ENCODE results near the gene RABGAP1L.

Gene RABGAP1L

DNA sequence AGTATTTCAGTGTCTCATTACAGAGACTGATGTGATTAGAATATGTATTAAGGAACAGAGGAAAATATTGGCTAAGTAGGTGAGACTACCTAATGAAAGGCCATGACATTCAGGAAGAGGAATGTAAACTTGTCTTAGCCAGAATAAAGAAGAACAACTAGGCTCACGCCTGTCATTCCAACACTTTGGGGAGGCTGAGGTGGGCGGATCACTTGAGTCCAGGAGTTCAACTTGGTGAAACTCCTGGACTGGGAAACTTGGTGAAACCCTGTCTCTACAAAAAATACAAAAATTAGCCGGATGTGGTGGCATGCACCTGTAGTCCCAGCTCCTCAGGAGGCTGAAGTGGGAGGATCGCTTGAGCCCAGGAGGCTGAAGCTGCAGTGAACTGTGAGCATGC, 825.6 kb downstream of the RABGAP1L start:
- DNase-seq = no peak

DNA sequence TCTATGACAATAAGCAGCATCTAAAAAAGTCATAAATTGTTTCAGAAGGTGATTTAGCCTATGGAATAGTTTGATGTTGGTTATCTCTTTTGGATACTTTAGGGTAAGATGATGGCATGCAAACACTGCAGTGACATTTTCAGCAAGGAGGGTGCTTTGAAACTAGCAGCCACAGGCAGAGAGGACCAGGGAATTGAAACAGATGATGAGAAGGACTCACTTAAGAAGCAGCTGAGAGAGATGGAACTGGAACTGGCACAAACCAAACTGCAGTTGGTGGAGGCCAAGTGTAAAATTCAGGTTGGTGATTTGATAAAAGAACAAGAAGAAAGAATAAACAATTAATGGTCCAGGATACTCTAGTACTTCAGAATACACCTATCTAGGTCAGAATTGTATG, 829.2 kb downstream of the RABGAP1L start:
- DNase-seq = no peak

DNA sequence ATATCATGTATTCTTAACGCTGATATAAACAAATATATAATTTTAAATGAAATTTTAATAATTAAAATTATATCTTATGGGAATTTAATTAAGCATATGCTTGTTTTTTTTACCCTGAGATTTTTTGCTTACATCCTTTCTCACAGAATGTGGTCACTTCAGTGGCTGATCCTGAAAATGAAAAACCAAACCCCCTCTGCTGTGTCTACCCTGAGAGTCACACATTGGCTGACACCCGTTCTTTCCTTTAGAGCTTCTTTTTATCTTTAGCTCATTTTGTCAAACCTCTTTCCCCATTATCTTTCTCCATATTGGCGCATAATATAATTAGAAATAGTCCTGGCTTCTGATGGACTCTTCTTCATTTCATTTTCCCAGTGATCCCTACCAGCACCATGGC, 829.7 kb downstream of the RABGAP1L start:
- DNase-seq = no peak

DNA sequence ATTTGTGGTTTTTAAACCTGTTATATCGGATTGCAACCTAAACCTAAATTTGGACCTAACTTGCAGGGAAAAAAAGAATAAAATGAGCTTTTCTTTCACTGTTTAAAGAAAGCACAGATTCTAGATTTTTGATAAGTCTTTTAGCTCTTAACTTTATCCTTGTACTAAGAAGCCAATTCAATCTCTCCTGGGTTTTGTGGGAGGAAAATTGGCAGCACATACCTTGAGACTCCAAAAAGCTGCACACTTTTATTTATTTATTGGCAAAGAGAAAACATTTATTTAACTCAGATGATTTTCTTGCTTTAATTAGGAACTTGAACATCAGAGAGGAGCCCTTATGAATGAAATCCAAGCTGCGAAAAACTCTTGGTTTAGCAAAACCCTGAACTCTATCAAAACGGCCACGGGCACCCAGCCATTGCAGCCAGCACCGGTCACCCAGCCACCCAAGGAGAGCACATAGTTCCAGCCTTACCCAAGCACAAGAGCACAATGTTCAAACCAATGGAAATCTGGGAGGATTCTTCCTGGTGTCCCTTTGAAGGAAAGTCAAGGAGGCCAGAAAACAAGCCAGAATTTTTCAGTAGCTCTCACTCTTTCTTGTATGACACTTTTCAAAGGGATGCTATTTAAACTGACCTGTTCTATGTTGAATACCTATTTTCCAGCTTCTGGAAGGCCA, 830.4 kb downstream of the RABGAP1L start:
- no peak for DNase-seq

DNA sequence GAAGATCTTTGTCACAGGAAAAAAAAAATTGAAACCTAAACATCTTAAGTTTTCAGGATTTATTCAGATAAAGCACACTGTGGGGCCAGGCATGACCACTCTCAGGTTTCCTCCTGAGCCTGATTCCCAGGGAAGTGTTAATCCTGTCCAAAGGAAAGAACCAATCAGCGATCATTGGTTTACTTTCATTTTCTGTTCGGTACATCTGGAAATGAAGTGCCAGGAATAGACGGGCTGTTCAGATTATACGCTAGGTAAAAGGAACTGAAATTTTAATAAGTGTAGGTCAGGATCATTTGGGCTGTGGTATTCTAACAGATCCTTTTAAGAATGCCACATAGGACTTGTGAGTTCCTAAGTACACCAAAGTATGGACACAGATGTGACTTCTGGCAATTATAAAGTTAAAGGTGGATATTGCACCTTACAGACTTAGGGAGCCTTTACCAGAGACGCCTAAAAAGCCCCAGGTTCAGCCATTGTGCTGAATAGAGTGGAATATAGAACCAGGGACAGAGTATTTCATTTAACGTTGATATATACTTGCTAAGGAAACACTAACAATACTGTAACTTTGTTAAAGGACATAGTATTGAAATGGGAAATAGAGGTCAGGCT, 831.2 kb downstream of the RABGAP1L start:
- DNase-seq = no peak

DNA sequence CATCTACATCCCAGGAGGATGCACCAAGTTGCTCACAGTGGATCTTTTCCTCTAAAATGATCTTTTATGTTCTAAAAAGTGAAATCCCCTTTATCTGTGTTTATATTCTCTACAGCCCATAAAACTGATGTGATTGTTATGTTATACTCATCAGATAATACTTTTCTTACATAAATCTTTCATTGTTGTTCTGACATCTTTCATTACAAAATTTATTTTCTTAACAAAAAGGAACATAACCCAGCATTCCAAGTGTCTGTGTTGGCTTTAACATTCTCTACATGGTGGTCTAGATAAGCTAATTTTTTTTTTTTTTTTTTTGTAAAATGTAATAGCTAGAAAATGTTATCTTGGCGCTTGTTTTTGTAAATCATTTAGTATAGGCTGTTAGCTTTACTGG, 832.2 kb downstream of the RABGAP1L start:
- DNase-seq = no peak

DNA sequence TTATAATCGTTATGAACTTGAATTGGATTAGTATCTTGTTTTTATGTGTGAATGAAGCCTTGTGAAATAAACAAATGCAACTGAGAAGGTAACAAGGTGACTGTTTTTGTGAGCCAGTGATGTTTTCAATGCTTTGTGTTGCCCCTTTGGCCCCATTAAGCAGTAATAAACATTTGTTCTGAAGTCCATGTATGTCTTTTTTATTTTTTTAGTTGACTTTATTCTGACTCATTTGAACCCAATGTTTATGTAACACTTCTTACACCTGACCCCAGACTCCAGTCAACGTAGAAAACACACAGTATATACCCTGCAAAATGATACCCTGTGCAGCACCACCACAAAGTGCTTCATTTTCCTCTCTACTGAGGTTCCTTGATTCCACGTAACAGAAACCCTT, 835.8 kb downstream of the RABGAP1L start:
- DNase-seq = no peak

DNA sequence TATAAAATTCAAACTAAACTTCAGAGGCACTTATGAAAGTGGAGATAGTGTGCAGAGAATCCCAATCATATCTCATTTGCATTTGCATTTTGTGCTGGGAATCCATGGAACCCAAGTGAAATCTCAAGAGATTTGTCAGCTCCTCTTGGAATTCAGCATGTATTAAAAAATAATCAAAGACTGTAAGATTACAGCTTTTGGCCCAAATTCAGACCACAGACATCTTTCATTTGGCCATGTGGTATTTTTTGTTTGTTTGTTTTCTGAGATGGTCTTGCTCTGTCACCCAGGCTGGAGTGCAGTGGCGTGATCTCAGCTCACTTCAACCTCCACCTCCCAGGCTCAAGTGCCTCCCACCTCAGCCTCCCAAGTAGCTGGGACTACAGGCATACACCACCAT, 836.6 kb downstream of the RABGAP1L start:
- no peak for DNase-seq

DNA sequence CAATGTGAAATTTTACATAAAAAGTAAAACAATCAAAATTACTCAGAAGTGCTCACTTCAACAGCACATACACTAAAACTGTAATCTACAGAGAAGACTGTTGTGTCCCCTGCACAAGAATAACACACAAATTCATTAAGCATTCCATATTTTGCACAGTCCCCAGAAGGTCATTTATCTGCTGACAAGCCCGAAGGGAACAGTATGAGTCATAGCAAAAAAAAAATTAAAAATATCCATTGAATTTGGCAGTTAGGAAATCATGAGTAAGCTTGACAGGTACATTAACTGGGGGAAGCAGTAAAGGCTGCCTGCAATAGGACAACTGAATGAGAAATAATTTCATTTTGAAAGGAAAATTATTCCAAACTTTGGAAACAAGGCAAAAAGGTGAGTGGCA, 837.2 kb downstream of the RABGAP1L start:
- DNase-seq = no peak

DNA sequence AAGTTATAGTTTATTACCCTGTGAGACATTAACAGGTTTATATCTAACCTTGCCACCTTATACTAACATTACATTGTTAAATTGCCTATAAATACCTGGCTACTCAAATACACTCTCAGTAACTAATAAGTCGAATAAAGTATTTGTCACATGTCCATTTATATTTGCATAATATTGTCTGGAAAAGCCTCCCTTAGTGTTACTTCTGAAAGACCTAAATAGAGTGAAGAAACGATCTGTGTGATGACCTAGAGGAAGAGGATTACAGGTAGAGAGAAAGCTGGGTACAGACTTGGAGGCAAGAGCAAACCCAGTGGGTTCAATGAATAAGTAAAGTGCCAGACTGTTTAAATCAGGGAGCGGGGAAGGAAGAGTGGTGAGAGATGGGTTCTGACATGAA, 837.7 kb downstream of the RABGAP1L start:
- DNase-seq = no peak

DNA sequence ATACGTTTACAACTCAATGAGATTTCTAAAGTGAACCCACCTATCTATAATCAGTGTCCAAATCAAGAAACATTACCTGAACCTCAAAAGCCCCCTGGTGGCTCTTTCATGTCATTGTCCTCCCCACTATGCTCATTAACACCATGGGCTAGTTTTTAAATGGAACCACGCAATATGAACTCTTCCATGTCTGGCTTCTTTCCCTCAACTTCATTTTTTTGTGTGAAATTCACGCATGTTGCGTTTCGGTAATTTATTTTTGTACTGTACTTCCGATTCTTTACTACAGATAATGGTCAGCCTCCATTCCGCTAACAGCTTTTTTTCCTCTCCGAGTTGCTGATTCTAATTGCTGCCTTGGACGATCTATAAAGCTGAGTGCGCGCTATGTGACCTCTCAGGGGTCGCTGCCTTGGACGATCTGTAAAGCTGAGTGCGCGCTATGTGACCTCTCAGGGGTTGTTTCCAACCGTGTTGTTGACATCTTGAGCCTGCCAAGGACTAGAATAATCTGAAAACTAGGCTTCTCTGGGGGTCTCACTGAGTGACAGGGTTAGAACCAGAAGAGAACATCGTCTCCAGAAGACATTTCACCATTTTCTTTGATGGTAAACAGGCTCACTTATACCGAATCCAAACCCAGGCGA, 839.4 kb downstream of the RABGAP1L start:
- no peak for DNase-seq

DNA sequence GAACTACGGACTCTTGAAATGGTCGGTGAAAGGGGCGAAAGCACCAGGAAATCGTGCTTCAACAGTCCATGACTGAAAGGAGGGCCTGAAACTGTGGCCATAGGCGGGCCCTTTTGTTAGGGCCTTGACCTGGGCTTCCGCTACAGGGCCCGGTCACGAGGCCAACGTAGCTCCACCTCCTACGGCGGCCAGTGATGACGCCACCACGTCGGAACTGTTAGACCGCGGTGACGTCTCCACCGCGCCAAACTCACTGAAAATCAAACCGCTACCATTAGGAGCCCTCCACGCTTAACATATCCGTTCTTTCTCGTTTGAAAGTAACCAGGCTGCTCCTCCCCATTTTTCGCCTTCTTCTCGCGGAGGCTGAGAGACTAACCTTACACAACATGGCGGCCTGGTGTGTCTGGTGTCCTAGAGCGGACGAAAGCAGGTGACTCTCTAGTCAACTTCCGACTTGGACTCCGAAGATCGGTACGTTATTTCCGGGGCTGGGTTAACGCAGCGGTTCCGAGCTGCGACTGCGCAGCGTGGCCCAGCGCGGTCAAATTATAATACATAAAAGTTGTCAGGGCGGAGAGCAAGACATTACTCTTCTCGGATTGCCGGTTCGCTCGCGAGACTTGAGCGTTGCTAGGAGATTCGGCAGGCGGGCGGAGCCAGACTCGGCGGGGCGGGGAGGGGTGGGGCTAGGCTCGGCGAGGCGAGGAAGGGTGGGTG, 840.1 kb downstream of the RABGAP1L start:
- peak; percentile 59 for DNase-seq

DNA sequence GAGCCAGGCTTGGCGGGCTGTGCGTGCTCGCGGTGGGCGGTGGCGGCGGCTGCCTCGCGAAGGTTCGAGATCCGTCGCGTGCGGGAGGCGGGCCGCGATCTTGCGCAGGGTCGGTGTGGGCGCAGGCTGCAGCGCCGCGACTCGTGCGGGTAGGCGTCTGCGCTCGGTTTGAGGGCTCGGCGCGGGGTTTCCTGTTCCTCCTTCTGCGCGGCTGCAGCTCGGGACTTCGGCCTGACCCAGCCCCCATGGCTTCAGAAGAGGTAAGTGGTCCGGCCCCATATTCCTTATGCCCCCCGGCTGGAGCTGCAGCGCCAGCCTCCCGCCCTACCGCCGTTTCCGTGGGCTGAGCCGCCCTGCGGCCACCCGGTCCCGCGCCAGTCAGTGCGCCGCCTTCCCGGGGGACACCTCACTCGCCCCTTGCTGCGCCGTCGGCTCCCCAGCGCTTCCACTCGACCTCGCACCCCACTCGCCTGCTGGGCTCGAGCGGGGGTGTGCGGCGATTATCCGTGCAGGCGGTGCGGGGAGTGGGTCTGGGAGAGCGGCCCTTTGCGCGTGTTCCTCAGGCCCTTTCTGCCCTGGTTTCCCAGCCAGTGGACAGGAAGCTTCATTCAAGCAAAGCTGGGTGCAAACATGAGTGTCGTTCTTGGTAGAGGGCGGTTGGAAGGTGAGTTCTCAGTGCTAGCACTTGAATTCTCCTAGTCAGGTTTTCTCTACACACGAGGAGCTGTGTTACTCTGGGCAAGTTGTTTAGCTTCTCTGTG, 840.8 kb downstream of the RABGAP1L start, which contains the start of gene CACYBP:
Gene CACYBP, plus strand, starts transcription at position 12 of the 761 bp plus-strand sequence. Its CDS starts 234 bp downstream, at position 246.
- DNase-seq = no peak

DNA sequence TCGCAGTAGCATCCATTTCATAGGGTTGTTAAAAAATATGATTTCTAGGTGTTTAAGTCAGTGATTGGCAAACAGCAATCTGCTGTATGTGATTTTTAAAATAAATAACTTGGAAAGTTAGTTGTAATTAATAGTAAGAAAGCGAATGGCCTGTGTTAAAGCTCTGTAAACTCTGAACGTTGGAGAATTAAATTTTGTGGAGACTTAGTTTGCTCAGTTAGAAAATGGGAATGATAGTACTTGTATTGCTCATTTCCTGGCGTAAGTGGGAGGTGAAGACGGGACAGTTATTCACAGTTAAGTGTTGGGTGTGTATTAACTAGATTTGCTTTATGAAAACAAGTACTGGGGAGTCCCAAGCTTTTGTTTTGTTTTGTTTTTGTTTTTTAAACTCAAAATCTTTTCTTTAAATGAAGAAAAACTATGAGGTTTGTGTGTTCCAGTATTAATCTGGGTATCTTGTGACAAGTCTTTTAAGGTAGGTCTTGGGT, 841.4 kb downstream of the RABGAP1L start:
- no peak for DNase-seq

DNA sequence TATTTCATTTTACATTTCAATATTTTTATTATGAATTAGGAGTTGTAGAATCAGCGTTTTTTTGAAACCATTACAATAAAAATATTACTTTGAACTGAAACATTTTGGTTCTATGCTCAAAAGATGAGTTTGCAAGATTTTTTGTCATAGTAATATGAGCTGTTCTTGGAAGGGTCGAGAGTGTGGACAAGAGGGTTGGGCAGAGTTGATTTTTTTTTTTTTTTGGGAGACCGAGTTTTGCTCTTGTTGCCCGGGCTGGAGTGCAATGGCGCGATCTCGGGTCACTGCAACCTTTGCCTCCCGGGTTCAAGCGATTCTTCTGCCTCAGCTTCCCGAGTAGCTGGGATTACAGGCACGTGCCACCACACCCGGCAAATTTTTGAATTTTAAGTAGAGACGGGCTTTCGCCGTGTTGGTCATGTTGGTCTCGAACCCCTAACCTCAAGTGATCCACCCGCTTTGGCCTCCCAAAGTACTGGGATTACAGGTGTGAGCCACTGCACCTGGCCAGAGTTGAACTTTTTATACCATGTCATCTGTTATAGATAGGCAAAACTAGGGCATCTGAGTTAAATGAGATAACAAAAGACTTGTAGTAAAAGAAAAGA, 843.7 kb downstream of the RABGAP1L start:
- no peak for DNase-seq

DNA sequence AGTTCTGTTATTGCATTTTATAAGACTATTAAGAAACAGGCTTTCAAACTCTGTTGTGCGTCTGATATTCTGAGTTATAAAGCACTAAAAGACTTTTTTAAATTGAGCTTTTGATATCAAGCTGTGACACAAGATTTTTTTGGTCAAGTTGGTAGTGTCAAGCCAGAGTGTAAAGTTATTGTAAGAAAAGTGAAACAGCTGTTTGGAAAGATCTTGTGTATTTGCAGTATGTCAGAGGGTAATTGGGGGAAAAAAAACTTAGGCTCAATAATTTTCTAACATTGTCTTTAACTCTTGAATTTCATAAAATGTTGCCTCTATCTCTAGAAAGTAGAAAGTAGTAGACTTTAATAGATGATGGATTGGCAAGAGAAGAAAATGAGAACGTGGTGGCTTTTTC, 844.2 kb downstream of the RABGAP1L start:
- DNase-seq = no peak

DNA sequence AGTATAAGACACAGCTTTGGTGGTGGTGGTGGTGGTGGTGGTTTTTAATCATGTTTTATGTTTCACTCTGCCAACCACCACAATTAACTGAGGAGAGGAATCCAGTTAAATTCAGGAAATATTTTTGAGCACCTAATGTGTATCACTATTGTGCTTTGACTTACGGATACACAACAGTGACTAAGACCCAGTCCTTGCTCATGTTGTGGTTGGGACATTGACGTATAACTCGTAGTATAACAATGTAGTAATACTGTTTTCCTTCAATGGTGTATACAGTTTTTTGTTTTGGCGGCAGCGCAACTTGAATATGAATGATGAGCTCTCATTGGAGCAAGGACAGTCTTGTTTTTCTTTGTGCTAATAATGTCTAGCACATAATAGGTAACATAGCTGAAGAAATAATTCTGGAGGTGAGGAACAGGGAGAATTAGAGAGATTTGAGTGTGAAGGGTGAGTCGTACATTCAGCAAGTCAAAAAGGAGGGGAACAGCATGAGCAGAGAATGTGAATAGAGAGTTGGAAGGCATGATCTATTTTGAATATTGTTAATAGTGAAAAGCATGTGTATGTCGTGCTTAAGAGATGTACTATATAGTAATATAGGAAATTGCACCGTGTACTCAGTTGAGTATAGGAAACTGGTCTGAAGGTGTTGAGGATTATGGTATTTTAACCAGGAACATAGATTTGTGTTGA, 845.9 kb downstream of the RABGAP1L start:
- no peak for DNase-seq

DNA sequence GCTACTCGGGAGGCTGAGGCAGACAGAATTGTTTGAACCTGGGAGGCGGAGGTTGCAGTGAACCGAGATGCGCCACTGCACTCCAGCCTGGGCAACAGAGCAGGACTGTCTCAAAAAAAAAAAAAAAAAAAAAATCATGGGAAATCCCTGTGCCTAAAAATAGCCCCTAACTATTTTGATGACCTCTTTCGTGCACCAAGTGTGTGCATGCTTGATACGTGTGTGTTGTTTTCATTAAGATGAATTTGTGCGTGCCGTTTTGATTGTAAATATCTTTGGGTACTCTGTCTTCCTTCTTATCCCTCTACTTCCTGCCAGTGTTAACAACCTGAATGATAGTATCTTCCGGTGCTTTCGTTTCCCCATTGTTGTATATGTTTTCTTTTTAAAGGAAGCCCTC, 850.2 kb downstream of the RABGAP1L start:
- no peak for DNase-seq

DNA sequence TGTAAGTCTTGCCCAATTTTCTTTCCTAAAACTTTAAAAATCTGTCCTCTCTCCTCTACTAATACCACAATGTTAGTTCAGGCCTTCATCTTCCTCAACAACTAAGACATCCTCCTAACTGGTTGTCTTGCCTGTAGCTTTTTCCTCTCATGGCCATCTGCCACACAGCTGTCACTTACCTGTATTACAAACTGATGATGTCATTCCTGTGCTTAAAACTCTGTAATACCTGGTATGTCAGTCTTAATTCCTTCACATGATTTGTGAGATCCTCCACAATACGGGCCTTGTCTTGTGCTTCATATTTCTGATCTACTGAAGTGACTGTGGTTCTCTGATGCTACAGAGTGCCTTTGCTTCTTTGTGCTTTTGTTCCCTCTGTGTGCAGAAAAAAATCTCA, 854.1 kb downstream of the RABGAP1L start:
- no peak for DNase-seq

DNA sequence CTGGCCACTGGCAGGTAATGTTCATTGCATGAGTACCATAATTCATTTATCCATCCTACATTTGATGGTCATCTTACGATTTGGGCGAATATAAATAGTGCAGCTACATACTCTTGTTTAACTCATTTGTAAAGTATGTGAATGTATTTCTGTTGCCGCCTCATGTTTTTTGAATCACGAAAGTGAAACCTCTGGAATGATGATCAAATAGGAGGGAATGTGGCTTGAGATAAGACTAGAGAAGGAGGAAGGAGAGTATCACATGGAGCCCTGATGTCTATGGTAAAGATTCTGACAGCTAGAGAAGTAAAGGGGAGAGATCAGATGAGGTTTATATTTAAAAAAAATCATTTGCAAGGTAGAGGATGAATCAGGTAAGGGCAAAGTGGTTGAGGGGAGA, 855.9 kb downstream of the RABGAP1L start:
- DNase-seq = no peak

DNA sequence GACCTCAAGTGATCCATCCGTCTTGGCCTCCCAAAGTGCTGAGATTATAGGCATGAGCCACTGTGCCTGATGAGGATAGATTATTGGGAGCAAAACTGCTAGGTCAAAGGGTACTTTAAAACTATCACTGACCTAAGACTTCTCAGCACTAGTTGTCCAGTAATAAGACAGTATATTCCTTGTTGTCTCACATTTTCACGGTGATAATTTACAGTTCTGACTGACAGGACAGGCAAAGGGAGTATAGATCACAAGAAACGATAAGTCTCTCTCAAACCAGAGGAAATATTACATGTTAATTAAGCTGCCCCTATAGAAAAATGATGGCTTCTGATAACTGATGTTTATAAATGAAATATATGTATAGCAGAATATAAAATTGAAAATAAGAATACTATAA, 860.2 kb downstream of the RABGAP1L start:
- DNase-seq = no peak
